ENCODE measurements around the gene PLEK. TPM values are rescaled to one million over a fixed set of nuclear protein-coding genes. Genes with fewer than 3 reads are reported as not detected.
"Not testable (repeated sequence)": the region's sequence is repeated elsewhere in the genome, so short reads cannot be mapped to it uniquely, and the experiment has no call there.

PLEK gene
- total RNA-seq, 3 donors from 2014 or later (not counting 1 experiment from before 2014, with no cell fraction given) = 307 to 368 (median 333) TPM

- Mint-ChIP-seq H3K27me3 (ENCODE audit: low read depth in 2 of 2) (no peaks in the 10 kb centered on the region), H3K9me3 (no peaks in the 10 kb centered on the region), H3K27ac (peak overlapping the region; percentile 97 to 99), H3K36me3 (peaks cover 66% of the 10 kb centered on the region), H3K4me1 (peaks cover 88 to 91% of the 10 kb centered on the region in 2 donors), H3K4me3 (peak overlapping the region; percentile 41)
- ATAC-seq (peak in 2 of 3 donors; percentile 26 to 62), DNase-seq (no peak)
- Histone ChIP-seq H3K4me3 (ENCODE audit: low read length) (no peak overlapping the region), H3K9me3 (ENCODE audit: control insufficient read depth, insufficient read depth, low read length) (no peaks in the 10 kb centered on the region), H3K36me3 (ENCODE audit: control insufficient read depth, insufficient read depth, low read length) (peaks cover 99% of the 10 kb centered on the region), H3K27ac (ENCODE audit: low read length) (peak overlapping the region; percentile 29), H3K4me1 (ENCODE audit: control insufficient read depth, insufficient read depth, low read length) (peaks cover 47% of the 10 kb centered on the region), H3K27me3 (ENCODE audit: control insufficient read depth, insufficient read depth, low read length) (no peaks in the 10 kb centered on the region)
- intact Hi-C loops (cut with micrococcal nuclease) = no loop called here
- 33% methylated on average over 1 of the region's 2 CpGs for WGBS (ENCODE audit: insufficient coverage)
- TF ChIP-seq CTCF (IDR thresholded peaks at IDR 0.05) = no peak
These were observed 26.0 kb downstream of the PLEK start for GRCh38 chr2:68391099-68391498.

- no peaks in the 10 kb centered on the region for H3K9me3 Mint-ChIP-seq
- TF ChIP-seq CTCF (IDR thresholded peaks at IDR 0.05) = no peak
- Histone ChIP-seq H3K9me3 (ENCODE audit: control insufficient read depth, insufficient read depth, low read length) (no peaks in the 10 kb centered on the region), H3K36me3 (ENCODE audit: control insufficient read depth, insufficient read depth, low read length) (peaks cover 99% of the 10 kb centered on the region), H3K27me3 (ENCODE audit: control insufficient read depth, insufficient read depth, low read length) (no peaks in the 10 kb centered on the region), H3K4me3 (ENCODE audit: low read length) (no peak overlapping the region), H3K4me1 (ENCODE audit: control insufficient read depth, insufficient read depth, low read length) (peaks cover 44% of the 10 kb centered on the region), H3K27ac (ENCODE audit: low read length) (peak overlapping the region; percentile 29)
- no peak overlapping the region for H3K4me3 Mint-ChIP-seq
- peaks cover 74% of the 10 kb centered on the region for H3K36me3 Mint-ChIP-seq
- no peaks in the 10 kb centered on the region for H3K27me3 Mint-ChIP-seq (ENCODE audit: low read depth in 2 of 2)
- DNase-seq = no peak
- intact Hi-C loops (cut with micrococcal nuclease) = no loop called here
- ATAC-seq = no peak
- WGBS (ENCODE audit: insufficient coverage) = 81% methylated on average over 2 of the region's 2 CpGs
- H3K4me1 Mint-ChIP-seq = peaks cover 88 to 93% of the 10 kb centered on the region in 2 donors
- H3K27ac Mint-ChIP-seq = peak overlapping the region; percentile 97 to 99
These were observed 26.8 kb downstream of the PLEK start for GRCh38 chr2:68391869-68392268.

- peaks cover 83% of the 10 kb centered on the region for H3K36me3 Mint-ChIP-seq
- Histone ChIP-seq H3K36me3 (ENCODE audit: control insufficient read depth, insufficient read depth, low read length) (peaks cover 71% of the 10 kb centered on the region), H3K27ac (ENCODE audit: low read length) (peak overlapping the region; percentile 6), H3K9me3 (ENCODE audit: control insufficient read depth, insufficient read depth, low read length) (no peaks in the 10 kb centered on the region), H3K4me1 (ENCODE audit: control insufficient read depth, insufficient read depth, low read length) (peaks cover 12% of the 10 kb centered on the region), H3K4me3 (ENCODE audit: low read length) (no peak overlapping the region), H3K27me3 (ENCODE audit: control insufficient read depth, insufficient read depth, low read length) (no peaks in the 10 kb centered on the region)
- no peaks in the 10 kb centered on the region for H3K27me3 Mint-ChIP-seq (ENCODE audit: low read depth in 2 of 2)
- ATAC-seq (peak in 1 of 3 donors; percentile 18), DNase-seq (no peak)
- H3K4me3 Mint-ChIP-seq = peak overlapping the region; percentile 45
- H3K9me3 Mint-ChIP-seq = peaks cover 4 to 5% of the 10 kb centered on the region in 2 donors
- H3K27ac Mint-ChIP-seq = peak overlapping the region; percentile 97 to 99
- WGBS (ENCODE audit: insufficient coverage) = 93% methylated on average over 2 of the region's 4 CpGs
- H3K4me1 Mint-ChIP-seq = peaks cover 92 to 94% of the 10 kb centered on the region in 2 donors
- intact Hi-C loops (cut with micrococcal nuclease) = no loop called here
- no peak for TF ChIP-seq CTCF (IDR thresholded peaks at IDR 0.05)
These were observed 31.0 kb downstream of the PLEK start for GRCh38 chr2:68396093-68396492.

- H3K27me3 ChIP-seq (ENCODE audit: control insufficient read depth, insufficient read depth, low read length); H3K27ac ChIP-seq (ENCODE audit: low read length); H3K27me3 Mint-ChIP-seq (ENCODE audit: low read depth in 2 of 2); ATAC-seq; H3K9me3 Mint-ChIP-seq; H3K9me3 ChIP-seq (ENCODE audit: control insufficient read depth, insufficient read depth, low read length); intact Hi-C loops (cut with micrococcal nuclease); DNase-seq; H3K4me3 ChIP-seq (ENCODE audit: low read length): not testable (repeated sequence)
- Histone ChIP-seq H3K36me3 (ENCODE audit: control insufficient read depth, insufficient read depth, low read length) (peaks cover 55% of the 10 kb centered on the region), H3K4me1 (ENCODE audit: control insufficient read depth, insufficient read depth, low read length) (peaks cover 14% of the 10 kb centered on the region)
- peak overlapping the region; percentile 49 for H3K4me3 Mint-ChIP-seq
- H3K36me3 Mint-ChIP-seq = peaks cover 86% of the 10 kb centered on the region
- peak overlapping the region; percentile 97 to 99 for H3K27ac Mint-ChIP-seq
- peaks cover 94 to 95% of the 10 kb centered on the region in 2 donors for H3K4me1 Mint-ChIP-seq
- 100% methylated on average over 1 of the region's 3 CpGs for WGBS (ENCODE audit: insufficient coverage)
These were observed 32.7 kb downstream of the PLEK start for GRCh38 chr2:68397704-68398263.

All from natural killer cell (primary cell).